NCI-H774 (cell line): Measurements from ENCODE around the gene NRSN2.
"Not testable (repeated sequence)": the region's sequence is repeated elsewhere in the genome, so short reads cannot be mapped to it uniquely, and the experiment has no call there.

Source experiments
- DNase-seq: peaks from one replicate; lab custom pipeline; 2025; lab: John Stamatoyannopoulos, UW

The NRSN2 gene

GRCh38 chr20:325045-325888 is 21.6 kb upstream of the NRSN2 start, which contains the start of gene SOX12:
Gene SOX12, plus strand, starts transcription at chr20:325552. Its CDS starts 373 bp downstream, at chr20:325925.
- DNase-seq, result peak; percentile 94

- DNase-seq, result no peak
These were observed 20.8 kb upstream of the NRSN2 start for GRCh38 chr20:325889-326644.

DNA sequence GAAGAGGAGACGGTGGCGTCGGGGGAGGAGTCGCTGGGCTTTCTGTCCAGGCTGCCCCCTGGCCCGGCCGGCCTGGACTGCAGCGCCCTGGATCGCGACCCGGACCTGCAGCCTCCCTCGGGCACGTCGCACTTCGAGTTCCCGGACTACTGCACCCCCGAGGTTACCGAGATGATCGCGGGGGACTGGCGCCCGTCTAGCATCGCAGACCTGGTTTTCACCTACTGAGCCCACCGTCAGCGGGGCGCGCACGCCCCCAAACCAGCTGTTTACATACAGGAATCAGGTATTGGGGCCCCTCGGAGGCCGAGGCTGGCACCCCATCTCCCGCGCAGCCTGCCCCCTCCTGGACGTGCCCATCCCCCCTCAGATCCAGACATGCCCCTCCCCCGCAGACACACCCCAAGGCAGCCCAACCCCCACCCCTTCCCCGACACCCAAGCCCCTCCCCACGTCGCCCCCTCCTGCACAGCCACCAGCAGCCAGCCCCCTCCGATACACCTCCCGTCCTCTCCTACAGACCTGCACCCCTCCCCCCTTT is 20.2 kb upstream of the NRSN2 start:
- no peak for DNase-seq

DNA sequence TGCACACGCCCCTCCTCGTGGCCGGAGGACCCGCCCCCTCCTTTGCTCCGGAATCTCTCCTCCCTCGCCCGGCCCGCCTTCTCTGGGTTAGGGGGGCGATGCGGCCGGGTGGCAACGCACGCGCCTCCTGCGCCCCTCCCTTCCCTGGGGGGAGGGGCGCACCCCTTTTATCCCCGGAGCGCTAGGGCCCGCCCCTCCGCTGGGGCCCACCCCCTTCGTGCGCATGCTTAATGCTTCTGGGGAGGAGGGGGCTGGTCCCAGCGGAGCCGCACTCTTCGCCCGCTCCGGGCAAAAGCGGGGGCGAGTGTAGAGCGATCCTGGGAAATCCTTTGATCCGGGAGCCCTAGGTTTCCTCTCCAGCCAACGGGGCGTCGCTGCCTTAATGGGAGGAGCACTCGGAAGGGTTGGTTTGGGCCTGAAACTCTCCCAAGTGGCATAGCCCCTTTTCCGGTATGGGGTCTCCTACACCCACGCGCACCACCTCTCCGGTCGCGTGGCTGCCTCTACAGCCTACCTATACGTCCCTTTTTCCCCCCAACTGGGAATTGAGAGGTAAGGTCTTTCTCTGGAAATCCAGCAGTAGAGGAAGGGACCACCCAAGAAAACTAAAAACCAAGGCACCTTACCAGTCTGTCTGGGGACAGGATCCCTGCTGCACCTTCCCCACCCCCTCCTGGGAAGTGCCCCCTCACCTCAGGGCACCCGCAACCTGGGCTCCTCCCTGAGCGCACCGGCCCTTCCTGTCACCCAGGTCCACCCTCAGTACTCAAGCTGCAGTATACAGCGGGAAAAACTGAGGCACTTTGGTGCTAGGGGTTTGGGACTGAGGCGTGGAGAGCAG is 19.5 kb upstream of the NRSN2 start:
- DNase-seq, result peak; percentile 85

- DNase-seq, result no peak
These were observed 18.6 kb upstream of the NRSN2 start for GRCh38 chr20:328027-328974.

DNA sequence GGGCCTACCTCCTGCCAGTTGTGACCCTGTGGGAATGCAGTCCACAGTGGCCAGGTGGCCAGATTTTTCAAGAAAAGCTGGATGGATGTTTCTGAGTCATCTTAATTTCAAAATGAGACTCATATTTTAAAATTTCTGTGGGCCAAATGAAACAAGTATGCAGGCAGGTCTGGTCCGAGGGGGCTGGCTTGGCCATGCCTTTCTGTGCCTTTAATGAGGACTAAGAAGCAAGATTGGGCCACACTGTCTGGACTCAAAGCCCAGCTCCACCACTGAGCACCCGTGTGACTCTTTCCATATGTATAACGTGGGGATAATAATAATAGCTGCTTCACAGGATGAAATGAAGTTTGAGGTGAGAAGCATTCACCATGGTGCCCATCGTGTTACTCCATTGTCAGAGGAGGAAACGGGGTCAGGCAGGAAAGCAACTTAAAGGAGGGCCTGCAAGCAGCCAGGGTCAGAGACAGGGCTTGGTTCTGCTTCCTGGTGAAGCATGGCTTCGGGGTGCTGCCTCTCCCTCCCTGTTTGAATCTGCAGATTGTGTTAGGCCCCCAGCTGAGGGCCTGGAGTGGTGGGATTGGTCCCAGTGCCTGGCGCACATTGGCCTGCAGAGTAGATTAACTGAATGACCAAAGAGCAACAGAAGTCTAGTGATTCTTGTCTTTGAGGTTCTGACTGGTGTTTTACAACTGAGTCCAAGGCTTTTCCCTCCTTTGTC is 17.8 kb upstream of the NRSN2 start:
- DNase-seq, result no peak

DNA sequence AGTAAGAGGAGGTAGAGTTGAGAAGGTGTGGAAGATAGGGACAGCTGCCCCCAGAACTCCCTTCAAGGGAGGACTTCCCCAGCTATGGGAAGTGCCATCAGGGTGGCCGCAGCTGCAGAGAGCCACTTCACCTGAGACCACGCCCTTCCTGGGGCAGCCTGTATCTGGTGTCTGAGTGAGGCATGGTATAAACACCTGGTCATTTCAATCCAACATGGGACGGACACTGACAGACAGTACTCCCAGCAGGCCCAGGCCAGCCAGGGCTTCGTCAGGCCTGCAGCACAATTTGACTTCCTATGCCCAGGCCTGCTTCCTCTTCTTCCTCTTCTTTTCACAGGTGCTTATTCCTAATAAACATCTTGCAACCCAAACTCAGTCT is 17.1 kb upstream of the NRSN2 start:
- DNase-seq, result no peak

GRCh38 chr20:330233-331149 is 16.4 kb upstream of the NRSN2 start:
- no peak for DNase-seq

- DNase-seq, result no peak
These were observed 12.3 kb upstream of the NRSN2 start for GRCh38 chr20:334578-334977.

- not testable (repeated sequence) for DNase-seq
These were observed 10.9 kb upstream of the NRSN2 start for GRCh38 chr20:336040-336439.

DNA sequence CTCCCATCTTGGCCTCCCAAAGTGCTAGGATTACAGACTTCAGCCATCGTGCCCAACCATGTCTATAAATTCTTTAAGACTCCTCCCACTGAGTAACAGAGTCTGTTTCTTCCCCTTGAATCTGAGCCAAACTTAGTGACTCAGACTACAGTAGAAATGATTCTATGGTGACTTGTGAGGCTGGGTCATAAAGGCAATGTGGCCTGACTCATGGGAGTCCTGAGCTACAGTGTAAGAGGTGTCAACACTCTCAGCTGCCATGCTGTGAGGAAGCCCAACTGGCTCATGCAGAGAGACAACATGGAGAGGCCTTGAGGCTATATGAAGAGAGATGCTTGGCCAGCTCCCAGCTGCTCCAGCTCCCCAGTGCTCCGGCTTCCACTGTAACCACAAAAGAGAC is 5.2 kb upstream of the NRSN2 start:
- DNase-seq, result no peak

- DNase-seq, result no peak
These were observed 3.8 kb upstream of the NRSN2 start for GRCh38 chr20:343107-343506.

GRCh38 chr20:346033-346639 is 775 bp upstream of the NRSN2 start:
- DNase-seq, result no peak

DNA sequence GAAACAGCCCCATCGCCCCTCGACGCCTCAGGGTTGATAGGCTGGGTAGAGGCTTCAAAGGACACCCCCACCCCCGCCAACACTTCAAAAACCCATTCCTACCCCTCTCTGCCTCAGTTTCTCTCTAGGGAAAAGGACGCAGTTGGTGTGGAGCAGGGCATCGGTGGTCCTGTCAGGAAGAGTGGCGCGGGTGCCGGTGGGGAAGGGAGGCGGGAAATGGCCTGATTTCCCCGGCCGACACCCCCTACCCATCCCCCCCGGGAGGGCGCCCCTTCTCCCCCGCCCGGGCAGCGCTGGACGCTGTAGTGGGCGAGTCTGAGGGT is 367 bp downstream of the NRSN2 start:
- no peak for DNase-seq

- DNase-seq, result peak; percentile 90
These were observed 951 bp downstream of the NRSN2 start for GRCh38 chr20:347640-348484.

DNA sequence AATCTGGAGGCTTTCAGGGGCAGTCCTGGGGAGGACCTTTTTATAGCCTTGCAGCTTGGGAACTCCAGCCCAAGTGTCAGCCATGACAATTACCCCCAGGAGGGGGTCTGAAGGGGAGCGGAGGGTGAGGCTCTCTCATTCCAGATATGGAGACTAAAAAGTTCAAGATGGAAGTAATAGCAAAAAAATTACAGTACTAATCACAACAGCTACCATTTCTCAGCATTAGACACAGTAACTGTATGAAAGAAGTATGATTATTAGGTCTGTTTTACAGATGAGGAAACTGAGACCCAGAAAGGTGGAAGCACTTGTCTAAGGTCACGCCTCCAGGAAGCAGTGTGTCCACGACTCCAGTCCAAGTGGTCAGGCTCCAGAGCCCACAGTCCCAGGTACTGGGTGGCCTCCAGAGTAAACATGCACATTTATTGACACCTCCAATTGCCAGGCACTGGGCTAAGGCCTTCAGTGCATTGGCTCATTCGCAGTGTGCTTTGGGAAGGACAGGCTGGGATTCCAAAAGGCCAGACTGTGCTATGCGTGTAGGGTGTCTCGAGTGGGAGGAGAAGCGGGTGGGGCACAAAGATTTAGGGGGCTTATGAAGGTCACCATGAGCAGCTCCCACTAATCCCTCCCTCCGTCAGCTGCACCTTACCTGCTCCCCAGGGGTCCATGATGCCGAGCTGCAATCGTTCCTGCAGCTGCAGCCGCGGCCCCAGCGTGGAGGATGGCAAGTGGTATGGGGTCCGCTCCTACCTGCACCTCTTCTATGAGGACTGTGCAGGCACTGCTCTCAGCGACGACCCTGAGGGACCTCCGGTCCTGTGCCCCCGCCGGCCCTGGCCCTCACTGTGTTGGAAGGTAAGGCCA is 2.3 kb downstream of the NRSN2 start:
- no peak for DNase-seq

GRCh38 chr20:353166-353565 is 6.3 kb downstream of the NRSN2 start:
- DNase-seq, result no peak
